Measurements from ENCODE around the gene POLA1. TPM values are rescaled to one million over a fixed set of nuclear protein-coding genes. Genes with fewer than 3 reads are reported as not detected.
A peak's percentile ranks its signal among the peaks of the same experiment; 100 is the strongest.

The POLA1 gene
- polyA plus RNA-seq, 1 experiment = 2.2 TPM

DNA sequence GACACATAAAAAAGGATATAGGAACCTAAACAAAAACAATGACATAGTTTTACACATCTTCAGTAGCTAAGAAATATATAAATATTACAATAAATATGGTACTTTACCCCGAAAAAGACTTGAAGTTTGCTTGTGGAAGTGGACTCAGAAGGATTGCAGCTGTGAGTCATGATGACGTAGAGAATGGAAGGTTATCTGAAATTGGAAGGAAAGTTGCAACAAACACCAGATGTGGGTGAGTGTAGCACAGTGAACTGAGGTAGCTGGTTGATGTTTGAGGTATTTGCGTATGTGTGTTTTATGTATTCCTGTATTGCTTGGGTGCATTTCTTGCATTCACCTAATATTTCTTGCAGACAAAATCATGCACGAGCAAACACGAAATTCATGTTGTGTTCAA, 209.1 kb downstream of the POLA1 start:
- ChIA-PET POLR2A (no interaction called here), CTCF (interaction anchor here (1.0 kb wide), 1 partner anchor 65 kb away, joined by 3 read pairs; no protein-coding TSS in a partner anchor)
- Histone ChIP-seq H3K27ac (ENCODE audit: low read depth, low read length) (peak overlapping the region; percentile 47), H3K27me3 (ENCODE audit: control insufficient read depth, insufficient read depth, low read length) (no peaks in the 10 kb centered on the region), H3K4me3 (ENCODE audit: low read depth, low read length) (no peak overlapping the region), H3K9me3 (ENCODE audit: control insufficient read depth, insufficient read depth, low read length) (no peaks in the 10 kb centered on the region)
- TF ChIP-seq CTCF (IDR thresholded peaks at IDR 0.05; ENCODE audit: low read depth, low read length) = no peak
- DNase-seq (ENCODE audit: low read depth, low spot score) = peak; percentile 75

DNA sequence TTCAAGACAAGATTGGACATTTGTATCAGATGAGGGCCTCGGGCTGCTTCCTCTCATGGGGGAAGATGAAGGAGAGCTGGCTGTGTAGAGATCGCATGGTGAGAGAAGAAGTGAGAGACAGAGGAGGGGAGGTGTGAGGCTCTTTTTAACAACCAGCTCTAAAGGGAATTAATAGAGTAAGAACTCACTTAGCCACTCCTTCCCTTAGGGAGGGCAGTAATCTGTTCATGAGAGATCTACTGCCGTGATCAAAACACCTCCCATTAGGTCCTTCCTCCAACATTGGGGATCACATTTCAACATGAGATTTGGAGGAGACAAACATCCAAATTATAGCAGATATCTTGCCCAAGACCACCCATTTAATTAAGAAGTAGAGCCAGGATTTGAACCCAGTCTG, 225.0 kb downstream of the POLA1 start:
- TF ChIP-seq CTCF (IDR thresholded peaks at IDR 0.05; ENCODE audit: low read depth, low read length) = no peak
- no peak overlapping the region for H3K4me3 ChIP-seq (ENCODE audit: low read depth, low read length)
- ChIA-PET POLR2A (no interaction called here), CTCF (no interaction called here)
- H3K27ac ChIP-seq (ENCODE audit: low read depth, low read length) = no peak overlapping the region
- DNase-seq (ENCODE audit: low read depth, low spot score) = no peak
- H3K9me3 ChIP-seq (ENCODE audit: control insufficient read depth, insufficient read depth, low read length) = no peaks in the 10 kb centered on the region
- H3K27me3 ChIP-seq (ENCODE audit: control insufficient read depth, insufficient read depth, low read length) = no peaks in the 10 kb centered on the region

GRCh38 chrX:24920769-24921168, 227.1 kb downstream of the POLA1 start:
- ChIA-PET POLR2A (no interaction called here), CTCF (no interaction called here)
- Histone ChIP-seq H3K27ac (ENCODE audit: low read depth, low read length) (no peak overlapping the region), H3K27me3 (ENCODE audit: control insufficient read depth, insufficient read depth, low read length) (no peaks in the 10 kb centered on the region), H3K9me3 (ENCODE audit: control insufficient read depth, insufficient read depth, low read length) (no peaks in the 10 kb centered on the region), H3K4me3 (ENCODE audit: low read depth, low read length) (no peak overlapping the region)
- DNase-seq (ENCODE audit: low read depth, low spot score) = no peak
- no peak for TF ChIP-seq CTCF (IDR thresholded peaks at IDR 0.05; ENCODE audit: low read depth, low read length)

DNA sequence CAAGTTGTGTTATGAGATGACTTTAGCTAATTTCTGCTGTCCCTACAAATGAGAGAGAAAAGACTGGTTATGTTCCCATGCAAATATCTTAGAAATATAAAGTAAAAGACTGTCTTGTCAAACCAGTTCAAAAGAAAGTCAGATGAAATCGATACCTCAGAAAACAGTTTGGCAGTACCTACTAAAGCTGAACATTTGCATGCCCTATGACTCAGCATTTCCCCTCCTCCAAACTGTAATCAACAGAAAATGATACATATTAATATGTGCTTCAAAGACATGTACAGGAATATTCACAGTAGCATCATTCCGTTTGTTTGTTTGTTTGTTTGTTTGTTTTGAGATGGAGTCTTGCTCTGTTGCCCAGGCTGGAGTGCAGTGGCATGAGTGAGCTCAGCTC, 231.7 kb downstream of the POLA1 start:
- H3K27me3 ChIP-seq (ENCODE audit: control insufficient read depth, insufficient read depth, low read length) = no peaks in the 10 kb centered on the region
- DNase-seq (ENCODE audit: low read depth, low spot score) = no peak
- CTCF ChIA-PET = interaction anchor here (1.4 kb wide), 1 partner anchor 87 kb away, joined by 5 read pairs; no protein-coding TSS in a partner anchor
- H3K27ac ChIP-seq (ENCODE audit: low read depth, low read length) = no peak overlapping the region
- POLR2A ChIA-PET = no interaction called here
- TF ChIP-seq CTCF (IDR thresholded peaks at IDR 0.05; ENCODE audit: low read depth, low read length) = no peak
- no peaks in the 10 kb centered on the region for H3K9me3 ChIP-seq (ENCODE audit: control insufficient read depth, insufficient read depth, low read length)
- no peak overlapping the region for H3K4me3 ChIP-seq (ENCODE audit: low read depth, low read length)

DNA sequence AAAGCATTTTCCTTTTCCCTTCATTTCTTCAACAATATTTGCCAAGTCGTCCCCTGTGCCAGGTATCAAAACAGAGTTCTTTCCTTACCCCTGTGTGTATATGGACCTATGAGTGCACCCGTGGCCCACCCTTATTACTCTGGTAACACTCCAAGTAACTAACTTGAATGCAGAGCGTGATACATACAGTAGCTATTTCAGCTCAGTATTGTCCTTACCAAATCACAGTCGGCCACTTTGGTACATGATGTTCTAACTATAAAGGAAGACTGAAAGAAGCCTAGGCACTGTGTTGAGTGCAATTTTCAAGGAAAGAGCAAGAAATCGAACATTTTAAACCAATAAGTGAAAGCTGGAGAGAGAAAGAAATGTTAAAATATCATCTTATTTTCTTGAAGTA, 233.7 kb downstream of the POLA1 start:
- ChIA-PET CTCF (no interaction called here), POLR2A (no interaction called here)
- no peaks in the 10 kb centered on the region for H3K27me3 ChIP-seq (ENCODE audit: control insufficient read depth, insufficient read depth, low read length)
- no peak for TF ChIP-seq CTCF (IDR thresholded peaks at IDR 0.05; ENCODE audit: low read depth, low read length)
- no peak overlapping the region for H3K27ac ChIP-seq (ENCODE audit: low read depth, low read length)
- H3K9me3 ChIP-seq (ENCODE audit: control insufficient read depth, insufficient read depth, low read length) = no peaks in the 10 kb centered on the region
- no peak for DNase-seq (ENCODE audit: low read depth, low spot score)
- H3K4me3 ChIP-seq (ENCODE audit: low read depth, low read length) = no peak overlapping the region

Data from AG04450 (cell line).